ENCODE results near the gene WNT4. TPM values are rescaled to one million over a fixed set of nuclear protein-coding genes. Genes with fewer than 3 reads are reported as not detected.

Gene WNT4
- polyA plus RNA-seq, 3 donors: not detected

- Mint-ChIP-seq H3K27me3 (ENCODE audit: low read depth in 3 of 3) (peaks cover 39 to 76% (median 53%) of the 10 kb centered on the region in 3 donors), H3K4me3 (peak overlapping the region in 1 of 2 donors; percentile 82), H3K36me3 (no peaks in the 10 kb centered on the region), H3K9me3 (peaks cover 0 to 4% (median 0%) of the 10 kb centered on the region in 7 donors), H3K27ac (no peak overlapping the region), H3K4me1 (peaks cover 7% of the 10 kb centered on the region)
- Histone ChIP-seq H3K4me3 (replicated peaks in 1 of 3; ENCODE audit: low read depth in 2 of 3, low read length in 3 of 3) (no peak overlapping the region), H3K36me3 (replicated peaks in 1 of 2; ENCODE audit: control insufficient read depth in 1 of 2, insufficient read depth in 2 of 2, low read length in 2 of 2) (no peaks in the 10 kb centered on the region), H3K9me3 (replicated peaks in 1 of 2; ENCODE audit: control insufficient read depth in 1 of 2, insufficient read depth in 1 of 2, low read length in 2 of 2) (peaks cover 0 to 20% of the 10 kb centered on the region in 2 donors), H3K4me2 (replicated peaks; ENCODE audit: extremely low read depth, low read length, poor library complexity, severe bottlenecking) (no peak overlapping the region), H3K9ac (ENCODE audit: insufficient read depth, low read length, poor library complexity, severe bottlenecking) (no peak overlapping the region), H3K79me2 (ENCODE audit: insufficient read depth, low read length) (no peaks in the 10 kb centered on the region), H4K20me1 (ENCODE audit: insufficient read depth, low read length) (no peaks in the 10 kb centered on the region), H2AFZ (ENCODE audit: insufficient read depth, low read depth, low read length, poor library complexity, severe bottlenecking) (no peak overlapping the region), H3K4me1 (ENCODE audit: control insufficient read depth in 1 of 2, insufficient read depth in 2 of 2, low read length in 2 of 2) (peaks cover 0 to 5% of the 10 kb centered on the region in 2 donors), H3K27ac (ENCODE audit: low read depth in 1 of 2, low read length in 2 of 2) (no peak overlapping the region), H3K27me3 (ENCODE audit: control insufficient read depth in 2 of 2, insufficient read depth in 2 of 2, low read length in 2 of 2) (peaks cover 31 to 50% of the 10 kb centered on the region in 2 donors)
- WGBS (ENCODE audit: insufficient coverage): 87% methylated on average over 3 of the region's 5 CpGs
- no peak for TF ChIP-seq CTCF (IDR thresholded peaks at IDR 0.05)
- no peak for DNase-seq
- intact Hi-C loops (cut with micrococcal nuclease): no loop called here
Observed at GRCh38 chr1:22140694-22141093, 2.2 kb downstream of the WNT4 start.

- peaks cover 37 to 69% (median 48%) of the 10 kb centered on the region in 3 donors for H3K27me3 Mint-ChIP-seq (ENCODE audit: low read depth in 3 of 3)
- no peak overlapping the region for H3K4me3 Mint-ChIP-seq
- peaks cover 27 to 44% of the 10 kb centered on the region in 2 donors for H3K27me3 ChIP-seq (ENCODE audit: control insufficient read depth in 2 of 2, insufficient read depth in 2 of 2, low read length in 2 of 2)
- no peak overlapping the region for H3K4me2 ChIP-seq (replicated peaks; ENCODE audit: extremely low read depth, low read length, poor library complexity, severe bottlenecking)
- H3K27ac ChIP-seq (ENCODE audit: low read depth in 1 of 2, low read length in 2 of 2): no peak overlapping the region
- no peaks in the 10 kb centered on the region for H4K20me1 ChIP-seq (ENCODE audit: insufficient read depth, low read length)
- TF ChIP-seq CTCF (IDR thresholded peaks at IDR 0.05): no peak
- H3K4me1 ChIP-seq (ENCODE audit: control insufficient read depth in 1 of 2, insufficient read depth in 2 of 2, low read length in 2 of 2): peaks cover 0 to 5% of the 10 kb centered on the region in 2 donors
- 93% methylated on average over 10 of the region's 12 CpGs for WGBS (ENCODE audit: insufficient coverage)
- peak overlapping the region in 1 of 7 donors; percentile 23 for H3K27ac Mint-ChIP-seq
- intact Hi-C loops (cut with micrococcal nuclease): no loop called here
- H3K4me3 ChIP-seq (replicated peaks in 1 of 3; ENCODE audit: low read depth in 2 of 3, low read length in 3 of 3): no peak overlapping the region
- peaks cover 0 to 16% of the 10 kb centered on the region in 2 donors for H3K9me3 ChIP-seq (replicated peaks in 1 of 2; ENCODE audit: control insufficient read depth in 1 of 2, insufficient read depth in 1 of 2, low read length in 2 of 2)
- H3K79me2 ChIP-seq (ENCODE audit: insufficient read depth, low read length): no peaks in the 10 kb centered on the region
- peaks cover 7% of the 10 kb centered on the region for H3K4me1 Mint-ChIP-seq
- no peak overlapping the region for H3K9ac ChIP-seq (ENCODE audit: insufficient read depth, low read length, poor library complexity, severe bottlenecking)
- H3K9me3 Mint-ChIP-seq: peaks cover 0 to 4% (median 0%) of the 10 kb centered on the region in 7 donors
- no peak for DNase-seq
- H3K36me3 ChIP-seq (replicated peaks in 1 of 2; ENCODE audit: control insufficient read depth in 1 of 2, insufficient read depth in 2 of 2, low read length in 2 of 2): no peaks in the 10 kb centered on the region
- H3K36me3 Mint-ChIP-seq: no peaks in the 10 kb centered on the region
- H2AFZ ChIP-seq (ENCODE audit: insufficient read depth, low read depth, low read length, poor library complexity, severe bottlenecking): no peak overlapping the region
Observed at GRCh38 chr1:22139817-22140216, 3.1 kb downstream of the WNT4 start.
